Coronary artery (tissue), 2 donors: ENCODE data around the gene CEP95.

Source experiments
- DNase-seq: peaks from one replicate; pipeline ENCODE4 v3.0.0-alpha.2; 2017; ENCODE audit warnings: low spot score
- H3K27ac ChIP-seq, 2 donors: fragments of 200-600 bp; sonication (generic); one replicate each; pipeline ENCODE4 v1.5.1; 2016 to 2019
- H3K4me3 ChIP-seq: fragments of 200-600 bp; sonication (generic); 2 replicates; pipeline ENCODE4 v1.5.1; 2016; ENCODE audit warnings: mild to moderate bottlenecking, moderate library complexity
- TF ChIP-seq, protein P1 (sequence below): fragments of 200-600 bp; sonication (generic); IDR thresholded peaks from one replicate; pipeline ENCODE4 v1.5.1; 2019; ENCODE audit warnings: antibody characterized with exemption

CEP95 gene

DNA sequence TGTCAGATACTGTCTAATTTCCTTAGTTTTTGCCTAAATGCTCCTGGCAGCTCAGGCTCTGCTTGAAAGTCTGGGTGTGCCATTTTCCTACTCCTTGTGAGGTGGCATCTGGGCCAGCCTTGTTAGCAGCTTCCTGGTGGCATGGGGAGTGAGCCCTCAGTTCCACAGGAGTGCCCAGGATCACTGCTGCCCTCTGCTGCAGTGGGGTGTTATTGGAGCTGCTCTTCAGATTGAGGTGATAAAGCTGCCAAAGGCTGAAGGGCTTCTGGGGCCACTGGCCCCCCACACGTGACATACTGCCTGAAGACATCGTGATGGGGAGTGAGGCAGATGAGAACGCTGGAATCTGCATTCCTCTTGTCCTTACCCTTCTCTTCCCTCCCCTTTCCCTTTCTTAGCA, 27.4 kb downstream of the CEP95 start:
- TF ChIP-seq, protein P1, sequence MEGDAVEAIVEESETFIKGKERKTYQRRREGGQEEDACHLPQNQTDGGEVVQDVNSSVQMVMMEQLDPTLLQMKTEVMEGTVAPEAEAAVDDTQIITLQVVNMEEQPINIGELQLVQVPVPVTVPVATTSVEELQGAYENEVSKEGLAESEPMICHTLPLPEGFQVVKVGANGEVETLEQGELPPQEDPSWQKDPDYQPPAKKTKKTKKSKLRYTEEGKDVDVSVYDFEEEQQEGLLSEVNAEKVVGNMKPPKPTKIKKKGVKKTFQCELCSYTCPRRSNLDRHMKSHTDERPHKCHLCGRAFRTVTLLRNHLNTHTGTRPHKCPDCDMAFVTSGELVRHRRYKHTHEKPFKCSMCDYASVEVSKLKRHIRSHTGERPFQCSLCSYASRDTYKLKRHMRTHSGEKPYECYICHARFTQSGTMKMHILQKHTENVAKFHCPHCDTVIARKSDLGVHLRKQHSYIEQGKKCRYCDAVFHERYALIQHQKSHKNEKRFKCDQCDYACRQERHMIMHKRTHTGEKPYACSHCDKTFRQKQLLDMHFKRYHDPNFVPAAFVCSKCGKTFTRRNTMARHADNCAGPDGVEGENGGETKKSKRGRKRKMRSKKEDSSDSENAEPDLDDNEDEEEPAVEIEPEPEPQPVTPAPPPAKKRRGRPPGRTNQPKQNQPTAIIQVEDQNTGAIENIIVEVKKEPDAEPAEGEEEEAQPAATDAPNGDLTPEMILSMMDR: no peak
- no peak for DNase-seq
- Histone ChIP-seq H3K4me3 (no peak overlapping the region), H3K27ac (no peak overlapping the region)

DNA sequence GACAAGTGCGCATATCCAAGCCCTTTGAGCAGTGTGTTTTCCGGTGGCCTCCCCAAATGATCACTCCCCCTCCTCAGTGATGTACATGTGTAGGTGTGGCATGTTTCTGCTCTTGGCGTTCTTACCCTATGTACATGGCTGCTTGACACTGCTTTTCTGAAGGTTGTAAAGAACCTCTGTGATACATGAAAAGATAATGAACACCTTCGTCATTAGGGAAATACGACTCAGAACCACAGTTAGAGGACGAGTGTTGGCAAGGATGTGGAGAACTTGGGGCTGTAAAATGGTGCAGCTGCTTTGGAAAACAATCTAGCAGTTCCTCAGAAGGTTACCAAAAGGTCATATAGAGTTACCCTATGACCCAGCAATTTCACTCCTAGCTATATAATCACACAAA, 28.6 kb downstream of the CEP95 start:
- no peak overlapping the region for H3K4me3 ChIP-seq
- TF ChIP-seq, protein P1: no peak
- no peak for DNase-seq
- no peak overlapping the region for H3K27ac ChIP-seq

DNA sequence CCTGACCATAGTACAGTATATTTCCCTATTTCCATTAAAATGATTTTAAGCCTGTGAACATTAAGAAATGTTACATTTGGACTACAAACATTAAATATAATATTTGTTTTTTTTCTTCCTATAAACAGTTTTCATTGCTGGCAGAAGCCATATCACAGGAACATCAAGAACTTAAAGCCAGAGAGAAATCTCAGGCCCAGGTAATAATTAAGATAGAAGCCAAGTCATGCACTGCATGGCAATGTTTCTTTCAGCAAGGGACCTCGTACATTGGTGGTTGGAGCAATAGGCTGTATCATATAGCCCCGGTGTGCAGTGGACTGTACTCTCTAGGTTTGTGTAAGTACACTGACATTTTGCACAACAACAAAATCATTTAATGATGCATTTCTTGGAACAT, 30.1 kb downstream of the CEP95 start:
- no peak overlapping the region for H3K4me3 ChIP-seq
- TF ChIP-seq, protein P1: no peak
- no peak for DNase-seq
- no peak overlapping the region for H3K27ac ChIP-seq

DNA sequence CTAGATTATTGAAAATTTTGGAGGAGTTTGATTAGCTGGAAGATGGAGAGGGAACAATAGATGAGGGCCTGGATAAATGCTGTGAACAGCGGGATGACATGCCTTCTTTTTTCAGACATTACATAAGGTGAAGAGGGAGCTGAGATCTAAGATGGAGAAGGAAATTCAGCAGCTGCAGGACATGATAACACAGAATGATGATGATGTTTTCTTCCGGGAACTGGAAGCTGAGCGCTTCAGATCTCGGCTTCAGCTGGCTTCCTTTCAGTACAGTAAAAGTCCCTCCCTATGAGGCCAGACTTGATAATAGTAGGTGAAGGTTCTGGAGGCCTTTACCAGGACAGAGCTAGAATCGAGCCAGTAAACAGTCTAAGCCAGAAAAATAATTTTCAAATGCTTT, 30.7 kb downstream of the CEP95 start:
- no peak for DNase-seq
- no peak overlapping the region for H3K4me3 ChIP-seq
- no peak overlapping the region for H3K27ac ChIP-seq
- TF ChIP-seq, protein P1: no peak

DNA sequence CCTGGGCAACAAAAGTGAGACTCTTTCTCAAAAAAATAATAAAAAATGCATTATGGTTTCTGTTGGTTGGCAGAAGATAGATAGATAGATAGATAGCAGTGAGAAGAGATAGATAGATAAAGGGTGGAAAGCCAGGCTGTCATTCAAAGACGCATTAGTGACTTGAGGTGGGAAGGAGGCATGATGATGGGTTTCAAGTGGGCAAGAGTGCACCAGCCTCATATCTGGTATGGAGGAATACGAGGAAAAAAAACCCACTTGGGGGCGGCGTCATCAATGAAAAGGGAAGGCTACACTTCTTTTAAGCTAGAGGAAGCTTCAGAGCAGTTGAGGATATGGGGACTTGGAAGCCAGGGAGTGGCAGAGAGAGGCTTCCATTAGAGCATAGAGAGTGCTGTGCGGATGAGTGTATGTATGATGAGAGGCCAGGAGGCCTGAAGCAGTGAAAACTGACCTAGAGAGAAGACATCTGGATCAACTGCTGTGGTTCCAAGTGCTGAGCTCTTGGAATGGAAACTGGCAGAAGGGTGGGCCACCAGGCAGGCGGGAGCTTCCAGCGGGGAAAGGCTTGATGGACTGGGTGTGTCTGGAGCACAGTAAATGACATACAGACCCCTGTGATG, 31.8 kb downstream of the CEP95 start:
- DNase-seq: no peak
- no peak overlapping the region for H3K4me3 ChIP-seq
- no peak overlapping the region for H3K27ac ChIP-seq
- TF ChIP-seq, protein P1: no peak

DNA sequence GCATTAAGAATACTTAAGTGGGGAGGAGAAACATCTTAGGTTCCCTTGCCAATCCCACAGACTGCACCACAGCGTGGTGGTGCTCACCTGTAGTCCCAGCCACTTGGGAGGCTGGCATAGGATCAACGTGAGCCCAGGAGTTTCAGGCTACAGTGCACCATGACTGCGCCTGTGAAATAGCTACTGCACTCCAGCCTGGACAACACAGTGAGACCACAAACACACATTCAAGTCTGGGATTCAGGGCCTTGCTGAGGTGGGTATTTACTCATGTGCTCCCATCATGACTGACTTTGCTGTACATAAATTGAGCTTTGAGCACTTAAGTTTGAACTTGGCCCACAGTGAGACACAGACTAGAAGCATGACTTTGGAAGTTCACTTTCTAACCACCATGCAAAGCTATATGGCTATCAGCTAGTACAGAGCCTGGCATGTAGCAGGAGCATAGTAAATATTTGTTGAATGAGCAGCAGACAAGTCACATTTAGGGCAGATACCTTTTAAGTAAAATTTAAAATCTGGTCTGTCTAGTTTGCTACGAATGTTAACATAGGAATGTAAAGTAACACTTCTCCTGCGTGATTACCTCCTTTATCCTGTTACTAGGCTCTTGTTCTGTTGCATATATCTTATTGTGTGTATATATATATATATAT, 33.5 kb downstream of the CEP95 start:
- H3K27ac ChIP-seq: no peak overlapping the region
- no peak for DNase-seq
- no peak overlapping the region for H3K4me3 ChIP-seq
- TF ChIP-seq, protein P1: no peak

DNA sequence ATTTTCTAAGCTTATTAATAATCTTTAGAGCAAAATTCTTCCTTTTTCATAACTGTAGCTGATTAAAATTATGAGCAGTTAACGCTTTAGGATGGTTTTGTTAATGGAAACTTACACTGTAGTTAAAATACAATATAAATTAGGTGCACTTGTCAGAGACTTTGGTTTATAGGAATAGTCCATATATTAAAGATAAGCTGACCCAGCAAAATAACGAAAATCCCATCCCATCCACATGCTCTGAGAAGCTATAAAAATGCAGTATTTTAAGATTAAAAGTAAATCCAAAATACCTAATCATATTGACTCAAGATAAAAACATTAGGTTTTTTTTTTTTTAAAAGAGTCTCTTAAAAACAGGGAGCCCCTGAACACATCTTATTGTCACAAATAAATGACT, 38.0 kb downstream of the CEP95 start:
- no peak for DNase-seq
- H3K4me3 ChIP-seq: no peak overlapping the region
- TF ChIP-seq, protein P1: no peak
- H3K27ac ChIP-seq: no peak overlapping the region
